Stomach (tissue), 4 donors: Measurements from ENCODE around the gene BFSP1.

ENCODE experiments used
- CTCF ChIP-seq, 7 experiments: fragments of 450-650 bp in 4 of 7; fragments of 200-600 bp in 3 of 7; sonication (generic) in 3 of 7; IDR thresholded peaks; one replicate each; pipeline ENCODE4 v1.5.1; 2016 to 2019; ENCODE audit warnings: antibody characterized with exemption in 7 of 7, control low read depth in 2 of 7, mild to moderate bottlenecking in 1 of 7
- POLR2A ChIP-seq, 4 donors: fragments of 450-650 bp; IDR thresholded peaks; one replicate each; pipeline ENCODE4 v1.6.1; 2016; ENCODE audit warnings: antibody characterized with exemption in 4 of 4, control low read depth in 2 of 4, mild to moderate bottlenecking in 1 of 4, moderate library complexity in 1 of 4

- TF ChIP-seq POLR2A (IDR thresholded peaks at IDR 0.05): no peak
- TF ChIP-seq CTCF (IDR thresholded peaks at IDR 0.05): no peak
Measured at GRCh38 chr20:17519606-17520285, 11.4 kb downstream of the BFSP1 start.
